HEK293 (cell line): ENCODE data around the gene PRR18.
"Not testable (repeated sequence)": the region's sequence is repeated elsewhere in the genome, so short reads cannot be mapped to it uniquely, and the experiment has no call there.

Experiments used
- CTCF ChIA-PET: fragments of 350-600 bp; formaldehyde crosslinking; extraction: SDS; loops from one replicate; lab custom pipeline; 2021; ENCODE audit warnings: antibody characterized with exemption; lab: Yijun Ruan, JAX
- POLR2A ChIA-PET: fragments of 300-600 bp; formaldehyde crosslinking; extraction: SDS; loops from one replicate; lab custom pipeline; 2020; ENCODE audit warnings: antibody characterized with exemption, inconsistent platforms; lab: Yijun Ruan, JAX
- H3K27ac ChIP-seq: fragments of 200-500 bp; sonication (Bioruptor generic); 2 replicates; pipeline ENCODE4 v1.5.1; 2014; ENCODE audit warnings: low read depth, low read length, control low read depth, inconsistent platforms; ENCODE audit errors: extremely low read depth
- H3K36me3 ChIP-seq, 2 experiments: fragments of 200-500 bp in 1 of 2; sonication (Bioruptor generic) in 1 of 2; 1 replicate in 1 of 2; 2 replicates in 1 of 2; pipeline ENCODE4 v1.5.1; 2014 to 2017; ENCODE audit warnings: inconsistent platforms in 2 of 2, low read length in 2 of 2; ENCODE audit not compliant: control insufficient read depth in 2 of 2, insufficient read depth in 1 of 2
- H3K4me1 ChIP-seq: fragments of 200-500 bp; sonication (Bioruptor generic); 2 replicates; pipeline ENCODE4 v1.5.1; 2014; ENCODE audit warnings: mild to moderate bottlenecking, low read length, inconsistent platforms; ENCODE audit not compliant: control insufficient read depth, insufficient read depth
- H3K4me3 ChIP-seq: 2 replicates; pipeline ENCODE4 v1.5.1; 2011; ENCODE audit warnings: low read depth, mild to moderate bottlenecking, control low read depth, low read length, moderate library complexity
- H3K9me3 ChIP-seq: fragments of 200-500 bp; sonication (Bioruptor generic); 2 replicates; pipeline ENCODE4 v1.5.1; 2014; ENCODE audit warnings: low read depth, low read length, inconsistent platforms; ENCODE audit not compliant: control insufficient read depth, insufficient read depth
- KLF7 ChIP-seq: fragments of 450-650 bp; formaldehyde crosslinking; IDR thresholded peaks from 2 replicates; pipeline ENCODE4 v1.5.1; 2016; ENCODE audit warnings: missing biosample characterization, missing genetic modification characterization, borderline replicate concordance
- YY2 ChIP-seq: fragments of 450-650 bp; formaldehyde crosslinking; IDR thresholded peaks from 2 replicates; pipeline ENCODE4 v1.5.1; 2016; ENCODE audit warnings: missing biosample characterization, missing genetic modification characterization
- ZBTB7A ChIP-seq: fragments of 450-650 bp; formaldehyde crosslinking; IDR thresholded peaks from 2 replicates; pipeline ENCODE4 v1.5.1; 2016; ENCODE audit warnings: low read depth, missing biosample characterization, missing genetic modification characterization
- ZFP41 ChIP-seq: fragments of 450-650 bp; formaldehyde crosslinking; IDR thresholded peaks from 2 replicates; pipeline ENCODE4 v1.5.1; 2016; ENCODE audit warnings: missing biosample characterization, missing genetic modification characterization, borderline replicate concordance
- ZNF114 ChIP-seq: fragments of 450-650 bp; formaldehyde crosslinking; IDR thresholded peaks from 2 replicates; pipeline ENCODE4 v1.5.0; 2017; ENCODE audit warnings: missing biosample characterization, missing genetic modification characterization
- ZNF24 ChIP-seq: fragments of 450-650 bp; formaldehyde crosslinking; IDR thresholded peaks from 2 replicates; pipeline ENCODE4 v1.5.1; 2016; ENCODE audit warnings: missing biosample characterization, missing genetic modification characterization
- ZNF621 ChIP-seq: fragments of 450-650 bp; formaldehyde crosslinking; IDR thresholded peaks from 2 replicates; pipeline ENCODE4 v1.5.1; 2017; ENCODE audit warnings: missing biosample characterization, missing genetic modification characterization
- TF ChIP-seq, protein P1 (sequence below): fragments of 450-650 bp; formaldehyde crosslinking; conservative IDR thresholded peaks from 2 replicates; pipeline ENCODE4 v1.5.1; 2016; ENCODE audit warnings: low read depth, missing biosample characterization, missing genetic modification characterization
- TF ChIP-seq, protein P2 (sequence below): fragments of 450-650 bp; formaldehyde crosslinking; IDR thresholded peaks from 2 replicates; pipeline ENCODE4 v1.5.1; 2016; ENCODE audit warnings: missing biosample characterization, missing genetic modification characterization
- TF ChIP-seq, protein P3 (sequence below): fragments of 450-650 bp; formaldehyde crosslinking; IDR thresholded peaks from 2 replicates; pipeline ENCODE4 v1.5.1; 2016; ENCODE audit warnings: missing biosample characterization, missing genetic modification characterization
- TF ChIP-seq, protein P4 (sequence below): fragments of 450-650 bp; formaldehyde crosslinking; IDR thresholded peaks from 2 replicates; pipeline ENCODE4 v1.5.1; 2016; ENCODE audit warnings: missing biosample characterization, missing genetic modification characterization

PRR18 gene

DNA sequence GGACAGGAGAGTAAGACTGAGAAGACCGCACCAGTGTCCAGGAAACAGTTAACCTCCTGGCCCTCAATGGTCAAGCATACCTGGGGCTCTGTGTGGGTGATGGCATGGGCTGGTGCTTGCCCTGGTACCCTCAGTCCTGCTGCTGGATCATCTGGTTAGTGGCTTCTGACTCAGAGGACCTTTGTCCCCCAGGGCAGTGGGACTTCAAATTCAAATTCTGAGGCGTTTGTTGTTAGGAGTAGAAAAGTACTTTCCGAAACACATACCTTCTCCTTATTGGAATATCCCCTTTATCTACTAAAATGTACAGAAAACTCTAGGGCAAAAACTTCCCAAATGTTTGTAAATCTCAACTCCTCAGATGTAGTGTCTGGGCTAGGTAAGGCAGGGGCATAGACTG lies 38.3 kb upstream of the PRR18 start (continued):
- TF ChIP-seq, protein P1, sequence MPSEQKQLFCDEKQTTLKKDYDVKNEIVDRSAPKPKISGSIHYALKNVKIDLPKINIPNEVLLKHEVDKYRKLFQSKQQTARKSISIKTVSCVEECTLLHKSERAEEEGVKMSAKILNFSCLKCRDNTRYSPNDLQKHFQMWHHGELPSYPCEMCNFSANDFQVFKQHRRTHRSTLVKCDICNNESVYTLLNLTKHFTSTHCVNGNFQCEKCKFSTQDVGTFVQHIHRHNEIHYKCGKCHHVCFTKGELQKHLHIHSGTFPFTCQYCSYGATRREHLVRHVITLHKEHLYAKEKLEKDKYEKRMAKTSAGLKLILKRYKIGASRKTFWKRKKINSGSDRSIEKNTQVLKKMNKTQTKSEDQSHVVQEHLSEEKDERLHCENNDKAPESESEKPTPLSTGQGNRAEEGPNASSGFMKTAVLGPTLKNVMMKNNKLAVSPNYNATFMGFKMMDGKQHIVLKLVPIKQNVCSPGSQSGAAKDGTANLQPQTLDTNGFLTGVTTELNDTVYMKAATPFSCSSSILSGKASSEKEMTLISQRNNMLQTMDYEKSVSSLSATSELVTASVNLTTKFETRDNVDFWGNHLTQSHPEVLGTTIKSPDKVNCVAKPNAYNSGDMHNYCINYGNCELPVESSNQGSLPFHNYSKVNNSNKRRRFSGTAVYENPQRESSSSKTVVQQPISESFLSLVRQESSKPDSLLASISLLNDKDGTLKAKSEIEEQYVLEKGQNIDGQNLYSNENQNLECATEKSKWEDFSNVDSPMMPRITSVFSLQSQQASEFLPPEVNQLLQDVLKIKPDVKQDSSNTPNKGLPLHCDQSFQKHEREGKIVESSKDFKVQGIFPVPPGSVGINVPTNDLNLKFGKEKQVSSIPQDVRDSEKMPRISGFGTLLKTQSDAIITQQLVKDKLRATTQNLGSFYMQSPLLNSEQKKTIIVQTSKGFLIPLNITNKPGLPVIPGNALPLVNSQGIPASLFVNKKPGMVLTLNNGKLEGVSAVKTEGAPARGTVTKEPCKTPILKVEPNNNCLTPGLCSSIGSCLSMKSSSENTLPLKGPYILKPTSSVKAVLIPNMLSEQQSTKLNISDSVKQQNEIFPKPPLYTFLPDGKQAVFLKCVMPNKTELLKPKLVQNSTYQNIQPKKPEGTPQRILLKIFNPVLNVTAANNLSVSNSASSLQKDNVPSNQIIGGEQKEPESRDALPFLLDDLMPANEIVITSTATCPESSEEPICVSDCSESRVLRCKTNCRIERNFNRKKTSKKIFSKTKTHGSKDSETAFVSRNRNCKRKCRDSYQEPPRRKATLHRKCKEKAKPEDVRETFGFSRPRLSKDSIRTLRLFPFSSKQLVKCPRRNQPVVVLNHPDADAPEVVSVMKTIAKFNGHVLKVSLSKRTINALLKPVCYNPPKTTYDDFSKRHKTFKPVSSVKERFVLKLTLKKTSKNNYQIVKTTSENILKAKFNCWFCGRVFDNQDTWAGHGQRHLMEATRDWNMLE (tag by site-specific recombination): no peak
- TF ChIP-seq ZNF114 (tag by site-specific recombination): no peak
- TF ChIP-seq, protein P2, sequence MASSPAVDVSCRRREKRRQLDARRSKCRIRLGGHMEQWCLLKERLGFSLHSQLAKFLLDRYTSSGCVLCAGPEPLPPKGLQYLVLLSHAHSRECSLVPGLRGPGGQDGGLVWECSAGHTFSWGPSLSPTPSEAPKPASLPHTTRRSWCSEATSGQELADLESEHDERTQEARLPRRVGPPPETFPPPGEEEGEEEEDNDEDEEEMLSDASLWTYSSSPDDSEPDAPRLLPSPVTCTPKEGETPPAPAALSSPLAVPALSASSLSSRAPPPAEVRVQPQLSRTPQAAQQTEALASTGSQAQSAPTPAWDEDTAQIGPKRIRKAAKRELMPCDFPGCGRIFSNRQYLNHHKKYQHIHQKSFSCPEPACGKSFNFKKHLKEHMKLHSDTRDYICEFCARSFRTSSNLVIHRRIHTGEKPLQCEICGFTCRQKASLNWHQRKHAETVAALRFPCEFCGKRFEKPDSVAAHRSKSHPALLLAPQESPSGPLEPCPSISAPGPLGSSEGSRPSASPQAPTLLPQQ (tag by site-specific recombination): no peak
- no peak for TF ChIP-seq KLF7
- TF ChIP-seq, protein P3, sequence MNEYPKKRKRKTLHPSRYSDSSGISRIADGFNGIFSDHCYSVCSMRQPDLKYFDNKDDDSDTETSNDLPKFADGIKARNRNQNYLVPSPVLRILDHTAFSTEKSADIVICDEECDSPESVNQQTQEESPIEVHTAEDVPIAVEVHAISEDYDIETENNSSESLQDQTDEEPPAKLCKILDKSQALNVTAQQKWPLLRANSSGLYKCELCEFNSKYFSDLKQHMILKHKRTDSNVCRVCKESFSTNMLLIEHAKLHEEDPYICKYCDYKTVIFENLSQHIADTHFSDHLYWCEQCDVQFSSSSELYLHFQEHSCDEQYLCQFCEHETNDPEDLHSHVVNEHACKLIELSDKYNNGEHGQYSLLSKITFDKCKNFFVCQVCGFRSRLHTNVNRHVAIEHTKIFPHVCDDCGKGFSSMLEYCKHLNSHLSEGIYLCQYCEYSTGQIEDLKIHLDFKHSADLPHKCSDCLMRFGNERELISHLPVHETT (tag by site-specific recombination): no peak
- no peak for TF ChIP-seq ZNF24 (tag by site-specific recombination)
- no peak for TF ChIP-seq ZFP41 (tag by site-specific recombination)
- TF ChIP-seq, protein P4, sequence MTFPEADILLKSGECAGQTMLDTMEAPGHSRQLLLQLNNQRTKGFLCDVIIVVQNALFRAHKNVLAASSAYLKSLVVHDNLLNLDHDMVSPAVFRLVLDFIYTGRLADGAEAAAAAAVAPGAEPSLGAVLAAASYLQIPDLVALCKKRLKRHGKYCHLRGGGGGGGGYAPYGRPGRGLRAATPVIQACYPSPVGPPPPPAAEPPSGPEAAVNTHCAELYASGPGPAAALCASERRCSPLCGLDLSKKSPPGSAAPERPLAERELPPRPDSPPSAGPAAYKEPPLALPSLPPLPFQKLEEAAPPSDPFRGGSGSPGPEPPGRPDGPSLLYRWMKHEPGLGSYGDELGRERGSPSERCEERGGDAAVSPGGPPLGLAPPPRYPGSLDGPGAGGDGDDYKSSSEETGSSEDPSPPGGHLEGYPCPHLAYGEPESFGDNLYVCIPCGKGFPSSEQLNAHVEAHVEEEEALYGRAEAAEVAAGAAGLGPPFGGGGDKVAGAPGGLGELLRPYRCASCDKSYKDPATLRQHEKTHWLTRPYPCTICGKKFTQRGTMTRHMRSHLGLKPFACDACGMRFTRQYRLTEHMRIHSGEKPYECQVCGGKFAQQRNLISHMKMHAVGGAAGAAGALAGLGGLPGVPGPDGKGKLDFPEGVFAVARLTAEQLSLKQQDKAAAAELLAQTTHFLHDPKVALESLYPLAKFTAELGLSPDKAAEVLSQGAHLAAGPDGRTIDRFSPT (tag by site-specific recombination): no peak
- TF ChIP-seq ZBTB7A (tag by site-specific recombination): no peak
- TF ChIP-seq YY2 (tag by site-specific recombination): no peak
- TF ChIP-seq ZNF621 (tag by site-specific recombination): no peak

DNA sequence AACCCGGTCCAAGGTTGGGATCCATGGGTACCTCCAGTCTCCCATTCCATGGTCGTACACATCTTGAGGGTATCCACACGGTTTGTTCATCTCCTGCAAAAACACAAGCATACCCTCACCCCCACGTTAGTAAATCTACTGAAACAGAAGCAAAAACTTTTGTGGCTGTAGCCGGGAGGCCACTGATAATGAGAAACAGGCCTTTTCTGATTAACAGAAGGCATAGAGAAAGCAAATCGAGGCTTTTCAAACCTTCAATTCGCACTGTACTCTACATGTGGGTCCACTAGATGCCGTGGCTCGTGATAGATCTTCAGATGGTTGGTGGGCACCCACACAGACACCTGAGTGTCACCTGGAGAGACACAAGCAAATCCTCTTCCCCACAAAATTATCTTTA lies 37.5 kb upstream of the PRR18 start:
- ChIA-PET CTCF (interaction anchor here (0.6 to 0.8 kb wide), 2 partner anchors 55 to 396 kb away, joined by 3 to 5 read pairs; no protein-coding TSS in a partner anchor), POLR2A (interaction anchor here (1.1 kb wide), 1 partner anchor 38 kb away, joined by 4 read pairs; no protein-coding TSS in a partner anchor)
- H3K27ac ChIP-seq, H3K4me1 ChIP-seq, H3K9me3 ChIP-seq, H3K4me3 ChIP-seq, H3K36me3 ChIP-seq: not testable (repeated sequence)

DNA sequence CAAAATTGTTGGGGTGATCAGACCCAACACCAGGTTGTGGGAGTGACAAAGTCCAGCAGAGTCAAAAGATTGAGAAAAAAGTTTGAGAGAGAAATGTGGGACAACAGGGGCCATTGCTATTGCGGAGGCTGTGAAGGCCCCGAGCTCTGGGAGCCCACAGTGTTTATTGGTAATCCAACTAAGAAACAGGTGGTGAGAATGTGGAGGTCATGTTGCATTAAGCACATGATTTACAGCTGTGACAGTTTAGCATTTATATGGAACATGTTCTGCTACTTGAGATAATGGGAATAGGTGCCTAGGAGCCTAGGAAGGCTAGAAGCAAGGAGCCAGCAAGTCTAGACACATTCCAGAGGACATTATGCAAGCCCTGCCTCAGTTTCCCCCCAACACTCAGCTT lies 36.7 kb upstream of the PRR18 start:
- H3K36me3 ChIP-seq, H3K4me1 ChIP-seq, H3K27ac ChIP-seq, H3K4me3 ChIP-seq, H3K9me3 ChIP-seq: not testable (repeated sequence)
- POLR2A ChIA-PET: interaction anchor here (0.6 to 1.1 kb wide), 5 partner anchors 11 to 1063 kb away, joined by 3 to 4 read pairs (median 3); no protein-coding TSS in a partner anchor
- CTCF ChIA-PET: interaction anchor here (0.6 to 1.4 kb wide), 5 partner anchors 16 to 395 kb away, joined by 3 to 5 read pairs (median 3); no protein-coding TSS in a partner anchor
